ENCODE results near the gene LHFPL4. TPM values are rescaled to one million over a fixed set of nuclear protein-coding genes. Genes with fewer than 3 reads are reported as not detected.

The LHFPL4 gene
- total RNA-seq, 1 experiment from 2014 or later: 16.3 TPM

- Histone ChIP-seq H3K23me2 (ENCODE audit: insufficient read length, low read depth, low read length, poor library complexity, severe bottlenecking) (no peaks in the 10 kb centered on the region), H2BK5ac (ENCODE audit: insufficient read length, low read length) (no peak overlapping the region), H3T11ph (ENCODE audit: low read length) (no peak overlapping the region), H3K9ac (ENCODE audit: extremely low read depth, insufficient read length, low read length) (no peak overlapping the region), H3K4me1 (ENCODE audit: insufficient read depth, low read length) (no peaks in the 10 kb centered on the region), H3K79me2 (ENCODE audit: insufficient read depth, low read length) (no peaks in the 10 kb centered on the region), H3K56ac (ENCODE audit: insufficient read length, low read depth, low read length) (no peak overlapping the region), H3K4ac (ENCODE audit: low read depth, low read length) (no peak overlapping the region), H3K23ac (ENCODE audit: insufficient read length, low read depth, low read length) (no peak overlapping the region), H4K8ac (replicated peaks; ENCODE audit: insufficient read length, low read depth, low read length) (no peak overlapping the region), H2AFZ (ENCODE audit: low read length) (no peak overlapping the region), H3K4me2 (ENCODE audit: insufficient read depth, insufficient read length, low read length) (no peak overlapping the region), H3K27me3 (ENCODE audit: insufficient read depth, low read length) (no peaks in the 10 kb centered on the region), H4K91ac (ENCODE audit: insufficient read length, low read depth, low read length) (no peak overlapping the region), H2BK15ac (ENCODE audit: low read depth, low read length) (no peak overlapping the region), H2AK5ac (ENCODE audit: insufficient read length, low read length) (no peak overlapping the region), H3K79me1 (ENCODE audit: insufficient read depth, low read depth, low read length, poor library complexity, severe bottlenecking) (no peaks in the 10 kb centered on the region), H3K18ac (ENCODE audit: insufficient read length, low read depth, low read length) (no peak overlapping the region), H3K9me3 (ENCODE audit: control insufficient read depth, low read depth, low read length) (no peaks in the 10 kb centered on the region), H2BK20ac (ENCODE audit: low read depth, low read length, poor library complexity, severe bottlenecking) (no peak overlapping the region), H2BK12ac (ENCODE audit: insufficient read length, low read depth, low read length) (no peak overlapping the region), H4K20me1 (ENCODE audit: control insufficient read depth, insufficient read depth, insufficient read length) (no peaks in the 10 kb centered on the region), H3K27ac (ENCODE audit: insufficient read length, low read depth, low read length) (no peak overlapping the region), H2BK120ac (ENCODE audit: low read depth, low read length, poor library complexity, severe bottlenecking) (no peak overlapping the region), H4K5ac (ENCODE audit: insufficient read length, low read depth, low read length) (no peak overlapping the region), H3K14ac (ENCODE audit: insufficient read depth, low read length) (no peak overlapping the region)
- peaks cover 0 to 8% (median 4%) of the 10 kb centered on the region in 3 experiments; a peak in 5 of 7 replicates for H3K36me3 Mint-ChIP-seq (ENCODE audit: insufficient read depth in 1 of 3, low read depth in 3 of 3)
- TF ChIP-seq CTCF (conservative IDR thresholded peaks at IDR 0.05): no peak
- peaks cover 10% of the 10 kb centered on the region for H3K27me3 Mint-ChIP-seq (ENCODE audit: low read depth)
- H3K27ac Mint-ChIP-seq: no peak overlapping the region
- H3K4me1 Mint-ChIP-seq: no peaks in the 10 kb centered on the region
- no CpG with 5 or more reads among the region's 1 CpG for WGBS (ENCODE audit: extremely low coverage, insufficient read length, low lambda C conversion rate)
- no peak overlapping the region for H3K4me3 Mint-ChIP-seq
- no peak for DNase-seq
- H3K9me3 Mint-ChIP-seq: peaks cover 32 to 34% of the 10 kb centered on the region in 2 experiments
Observed at GRCh38 chr3:9569054-9569453, 15.4 kb upstream of the LHFPL4 start.

Measured in H9 (cell line).